ENCODE results near the gene DIAPH2.

- TF ChIP-seq EZH2 (IDR thresholded peaks at IDR 0.05; ENCODE audit: borderline replicate concordance, insufficient read depth, low read depth, low read length, poor library complexity, severe bottlenecking): no peak
- TF ChIP-seq CTCF (IDR thresholded peaks at IDR 0.05): no peak
Measured at GRCh38 chrX:97189668-97190067, 505.0 kb downstream of the DIAPH2 start.

Data from B cell (primary cell).